H1 (cell line): ENCODE results near the gene GPS1. TPM values are rescaled to one million over a fixed set of nuclear protein-coding genes. Genes with fewer than 3 reads are reported as not detected.

ENCODE experiments used
- CTCF ChIA-PET: fragments of 300-600 bp; sonication (Branson Sonifier 250); formaldehyde crosslinking; loops from one replicate; lab custom pipeline; 2021; ENCODE audit not compliant: partially characterized antibody; lab: Charles Lee
- POLR2A ChIA-PET: fragments of 300-600 bp; sonication (Branson Sonifier 250); formaldehyde crosslinking; loops from one replicate; lab custom pipeline; 2021; ENCODE audit warnings: inconsistent platforms; ENCODE audit not compliant: partially characterized antibody; lab: Charles Lee
- DNase-seq, 2 experiments: peaks; one replicate each; pipeline versions ENCODE4 v3.0.0 to v3.0.0-alpha.2; 2010 to 2022; ENCODE audit warnings: low spot score in 2 of 2, low read depth in 1 of 2, mixed read lengths in 1 of 2
- FAIRE-seq: peaks from 2 replicates; lab custom pipeline; 2011; peaks lifted over from hg19 to GRCh38; lab: Jason Lieb, UNC
- H2AFZ ChIP-seq: 2 replicates; pipeline ENCODE4 v1.8.1; 2012; ENCODE audit warnings: low read length, inconsistent platforms
- H2AK5ac ChIP-seq: 2 replicates; pipeline ENCODE4 v1.6.1; 2013; ENCODE audit warnings: low read depth, low read length
- H2BK120ac ChIP-seq: replicated peaks from 2 replicates; pipeline ENCODE3; 2013; ENCODE audit warnings: low read depth, low read length, inconsistent platforms
- H2BK12ac ChIP-seq: 2 replicates; pipeline ENCODE4 v1.6.1; 2013; ENCODE audit warnings: low read depth, low read length
- H2BK15ac ChIP-seq: 2 replicates; pipeline ENCODE4 v1.6.1; 2013; ENCODE audit warnings: low read length
- H2BK20ac ChIP-seq: 2 replicates; pipeline ENCODE4 v1.6.1; 2013; ENCODE audit warnings: low read length
- H2BK5ac ChIP-seq: 2 replicates; pipeline ENCODE4 v1.6.1; 2013; ENCODE audit warnings: low read depth, low read length
- H3K14ac ChIP-seq: 2 replicates; pipeline ENCODE4 v1.6.1; 2013; ENCODE audit warnings: inconsistent platforms; ENCODE audit not compliant: insufficient read length
- H3K18ac ChIP-seq: 2 replicates; pipeline ENCODE4 v1.6.1; 2013; ENCODE audit warnings: low read length; ENCODE audit errors: extremely low read depth
- H3K23ac ChIP-seq: 2 replicates; pipeline ENCODE4 v1.6.1; 2013; ENCODE audit warnings: inconsistent platforms; ENCODE audit not compliant: insufficient read length
- H3K23me2 ChIP-seq: 2 replicates; pipeline ENCODE4 v1.6.1; 2013; ENCODE audit warnings: low read depth, low read length
- H3K27ac ChIP-seq: 2 replicates; pipeline ENCODE4 v1.6.1; 2011; ENCODE audit warnings: low read depth, low read length, inconsistent platforms
- H3K27me3 ChIP-seq, 4 experiments: replicated peaks in 1 of 4; 1 replicate in 1 of 4; 2 replicates in 3 of 4; pipeline versions ENCODE4 v1.6.1 to v1.8.1; 2011 to 2013; ENCODE audit warnings: low read length in 3 of 4, mild to moderate bottlenecking in 3 of 4, inconsistent platforms in 2 of 4, mixed read lengths in 2 of 4, moderate library complexity in 1 of 4; ENCODE audit not compliant: control insufficient read depth in 3 of 4, insufficient read depth in 3 of 4; ENCODE audit errors: extremely low read depth in 1 of 4
- H3K36me3 ChIP-seq, 4 experiments: 2 replicates each; pipeline versions ENCODE4 v1.6.1 to v1.8.1; 2011 to 2013; ENCODE audit warnings: mild to moderate bottlenecking in 4 of 4, low read length in 3 of 4, moderate library complexity in 2 of 4, control low read depth in 1 of 4, inconsistent platforms in 1 of 4; ENCODE audit not compliant: insufficient read depth in 4 of 4, control insufficient read depth in 2 of 4
- H3K4ac ChIP-seq: replicated peaks from 2 replicates; pipeline ENCODE3; 2013; ENCODE audit warnings: low read length, low read depth, mixed read lengths, inconsistent platforms; ENCODE audit not compliant: insufficient read length
- H3K4me1 ChIP-seq, 4 experiments: replicated peaks in 1 of 4; 1 replicate in 1 of 4; 2 replicates in 3 of 4; pipeline versions ENCODE4 v1.6.1 to v1.8.1; 2011 to 2013; ENCODE audit warnings: low read length in 3 of 4, inconsistent platforms in 2 of 4, mixed read lengths in 1 of 4; ENCODE audit not compliant: insufficient read depth in 4 of 4, control insufficient read depth in 3 of 4
- H3K4me2 ChIP-seq, 2 experiments: 2 replicates each; pipeline versions ENCODE4 v1.6.1 to v1.8.1; 2011 to 2013; ENCODE audit warnings: low read depth in 2 of 2, low read length in 2 of 2, control low read depth in 1 of 2, inconsistent platforms in 1 of 2, mild to moderate bottlenecking in 1 of 2; ENCODE audit not compliant: insufficient read depth in 1 of 2
- H3K4me3 ChIP-seq, 4 experiments: fragments of 200-600, 300-600 bp in 1 of 4; sonication (generic), shearing (Covaris generic), sonication (Bioruptor Twin) in 1 of 4; 2 replicates each; pipeline versions ENCODE4 v1.5.1 to v1.8.1; 2011 to 2016; ENCODE audit warnings: low read length in 4 of 4, low read depth in 3 of 4, control low read depth in 2 of 4, inconsistent platforms in 2 of 4, mild to moderate bottlenecking in 2 of 4, mixed read lengths in 1 of 4, moderate library complexity in 1 of 4; ENCODE audit not compliant: insufficient read depth in 2 of 4; ENCODE audit errors: extremely low read depth in 1 of 4
- H3K56ac ChIP-seq: replicated peaks from 2 replicates; pipeline ENCODE3; 2013; ENCODE audit warnings: low read depth, mild to moderate bottlenecking, mixed read lengths, low read length, inconsistent platforms; ENCODE audit not compliant: insufficient read length
- H3K79me1 ChIP-seq: 2 replicates; pipeline ENCODE4 v1.6.1; 2013; ENCODE audit warnings: low read depth, low read length, control low read depth
- H3K79me2 ChIP-seq, 2 experiments: 2 replicates each; pipeline versions ENCODE4 v1.6.1 to v1.8.1; 2012 to 2013; ENCODE audit warnings: low read length in 2 of 2, mild to moderate bottlenecking in 2 of 2, inconsistent platforms in 1 of 2; ENCODE audit not compliant: insufficient read depth in 2 of 2, control insufficient read depth in 1 of 2
- H3K9ac ChIP-seq, 4 experiments: replicated peaks in 1 of 4; 1 replicate in 1 of 4; 2 replicates in 3 of 4; pipeline versions ENCODE4 v1.6.1 to v1.8.1; 2011 to 2013; ENCODE audit warnings: low read depth in 3 of 4, low read length in 3 of 4, control low read depth in 2 of 4, mild to moderate bottlenecking in 2 of 4, moderate library complexity in 2 of 4, inconsistent platforms in 1 of 4; ENCODE audit errors: extremely low read depth in 1 of 4
- H3K9me3 ChIP-seq, 2 experiments: 2 replicates each; pipeline versions ENCODE4 v1.6.1 to v1.8.1; 2012 to 2013; ENCODE audit warnings: mild to moderate bottlenecking in 2 of 2, moderate library complexity in 2 of 2, control low read depth in 1 of 2, inconsistent platforms in 1 of 2, low read depth in 1 of 2, low read length in 1 of 2, mixed read lengths in 1 of 2; ENCODE audit not compliant: insufficient read depth in 2 of 2
- H4K20me1 ChIP-seq, 2 experiments: replicated peaks in 1 of 2; 2 replicates each; pipeline versions ENCODE3 to v1.8.1; 2011 to 2013; ENCODE audit warnings: inconsistent platforms in 2 of 2, low read length in 2 of 2, mild to moderate bottlenecking in 1 of 2; ENCODE audit not compliant: insufficient read depth in 2 of 2, control insufficient read depth in 1 of 2
- H4K5ac ChIP-seq: 2 replicates; pipeline ENCODE4 v1.6.1; 2013; ENCODE audit warnings: low read length, low read depth, mixed read lengths, inconsistent platforms; ENCODE audit not compliant: insufficient read length
- H4K8ac ChIP-seq: 2 replicates; pipeline ENCODE4 v1.8.0; 2013; ENCODE audit warnings: mild to moderate bottlenecking, moderate library complexity, low read length, inconsistent platforms; ENCODE audit not compliant: insufficient read depth; ENCODE audit errors: extremely low read depth
- H4K91ac ChIP-seq: replicated peaks from 2 replicates; pipeline ENCODE3; 2013; ENCODE audit warnings: low read length, mixed read lengths, inconsistent platforms; ENCODE audit not compliant: insufficient read length
- SAP30 ChIP-seq: fragments of 300-600 bp; sonication (generic); IDR thresholded peaks from 2 replicates; pipeline ENCODE4 v1.7.1; 2012; ENCODE audit warnings: low read length, moderate library complexity, mild to moderate bottlenecking, inconsistent platforms; ENCODE audit not compliant: insufficient read depth, insufficient replicate concordance
- TBP ChIP-seq: IDR thresholded peaks from 2 replicates; pipeline ENCODE4 v1.6.1; 2011; ENCODE audit warnings: low read depth, low read length, improper control_type of control experiment
- WGBS, 2 experiments: shearing (Covaris generic) in 1 of 2; methylation state at CpG; one replicate each; pipeline versions ENCODE4 v1.1.6 to v1.1.7; 2013 to 2015; ENCODE audit warnings: low lambda C conversion rate in 2 of 2, mixed read lengths in 2 of 2, inconsistent platforms in 1 of 2, low coverage in 1 of 2, missing lambda C conversion rate in 1 of 2; ENCODE audit not compliant: insufficient replicate concordance in 2 of 2, insufficient coverage in 1 of 2, insufficient read length in 1 of 2; ENCODE audit errors: extremely low coverage in 1 of 2, missing lambda C conversion rate in 1 of 2; 5-methylcytosine and 5-hydroxymethylcytosine counted together
- polyA plus RNA-seq, 7 experiments: library from polyadenylated mRNA; depleted of rRNA in 3 of 7; stranded (reverse) in 5 of 7; unstranded in 2 of 7; fragments of >200 nt in 5 of 7; fragments of 200-250 nt in 2 of 7; gene quantifications; 1 replicate in 5 of 7; 2 replicates in 1 of 7; 4 replicates in 1 of 7; pipeline versions ENCODE4 v1.2.1 to v1.2.3, GENCODE V29; 2011 to 2013; ENCODE audit warnings: missing spikeins in 2 of 7, mixed read lengths in 2 of 7
- total RNA-seq: library from RNA; stranded (reverse); fragmentation: NEBNext Ultra II Directional; extraction: Animal tissue kit (Norgen Biotek cat#: 25700); gene quantifications from 2 replicates; pipeline ENCODE4 v1.2.1, GENCODE V29; 2021

Gene GPS1
- total and polyA plus RNA-seq, 2 of the 8 experiments (the other 6 are each of a cell fraction or from before 2014, with no cell fraction given), result 153 to 277 TPM

DNA sequence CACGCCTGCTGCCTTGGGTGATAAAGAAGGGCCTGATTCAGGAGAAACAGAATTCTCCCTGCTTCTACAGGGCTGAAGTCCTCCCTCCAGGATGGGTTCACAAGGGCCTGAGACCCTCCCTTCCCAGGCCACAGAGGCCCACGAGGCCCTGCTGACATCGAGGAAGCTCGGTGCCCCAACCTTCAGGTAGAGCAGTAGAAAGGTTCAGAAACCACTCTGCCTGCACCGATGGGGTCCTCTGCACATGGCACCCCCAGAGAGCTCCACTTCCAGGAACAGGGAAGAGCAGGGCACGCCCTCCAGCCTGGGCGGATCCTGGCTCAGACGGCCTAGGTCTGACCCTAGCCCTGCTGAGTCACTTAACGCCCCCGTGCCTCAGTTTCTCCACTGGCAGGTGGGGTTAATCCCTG, 29.8 kb upstream of the GPS1 start:
- no peak overlapping the region for H2BK120ac ChIP-seq
- no peaks in the 10 kb centered on the region for H3K36me3 ChIP-seq
- H3K9me3 ChIP-seq, result no peaks in the 10 kb centered on the region
- H3K4me1 ChIP-seq, result peaks cover 0 to 14% (median 8%) of the 10 kb centered on the region in 4 experiments; a peak in 5 of 7 replicates
- 43% methylated on average over 10 of the region's 10 CpGs; no CpG with 5 or more reads in 1 of the 2 experiments for whole genome bisulfite sequencing, 2 experiments
- peak overlapping the region; percentile 29; the same call in 1 of the 2 replicates for H2BK15ac ChIP-seq
- peaks cover 0 to 12% of the 10 kb centered on the region in 2 experiments; a peak in 1 of 4 replicates for H3K79me2 ChIP-seq
- H3K14ac ChIP-seq, result no peak overlapping the region
- no peak overlapping the region for H3K23ac ChIP-seq
- peaks cover 12% of the 10 kb centered on the region for H3K23me2 ChIP-seq
- peak overlapping the region; percentile 44 for H4K91ac ChIP-seq
- H4K20me1 ChIP-seq, result peaks cover 7 to 13% of the 10 kb centered on the region in 2 experiments
- H3K18ac ChIP-seq, result no peak overlapping the region
- no peak overlapping the region for H4K5ac ChIP-seq
- H3K56ac ChIP-seq, result no peak overlapping the region
- POLR2A ChIA-PET, result interaction anchor here (0.6 to 4.3 kb wide), 13 partner anchors 9 to 135 kb away, joined by 3 to 22 read pairs (median 3); partner anchors contain the start of genes FASN and RAC3
- H3K27me3 ChIP-seq, result no peaks in the 10 kb centered on the region
- H3K27ac ChIP-seq, result no peak overlapping the region
- no peak for TF ChIP-seq TBP
- peak; percentile 55 for TF ChIP-seq SAP30
- CTCF ChIA-PET, result interaction anchor here (0.6 to 4.7 kb wide), 14 partner anchors 9 to 115 kb away, joined by 3 to 29 read pairs (median 4); partner anchors contain the start of genes MAFG and RAC3
- peak overlapping the region; percentile 87 to 92 for H3K4me2 ChIP-seq
- H3K4ac ChIP-seq, result no peak overlapping the region
- peak overlapping the region; percentile 83 to 93 (median 86) for H3K4me3 ChIP-seq
- H2BK5ac ChIP-seq, result no peak overlapping the region
- FAIRE-seq, result no peak
- no peak overlapping the region for H2BK12ac ChIP-seq
- DNase-seq, result no peak
- H2AK5ac ChIP-seq, result no peak overlapping the region
- peaks cover 4% of the 10 kb centered on the region; the same call in 1 of the 2 replicates for H3K79me1 ChIP-seq
- H4K8ac ChIP-seq, result no peak overlapping the region; the same call in 1 of the 2 replicates
- peak overlapping the region; percentile 76 to 80 (median 80) for H3K9ac ChIP-seq
- H2AFZ ChIP-seq, result no peak overlapping the region
- no peak overlapping the region for H2BK20ac ChIP-seq
